Measurements from ENCODE around the gene KCNH1.

- no peak for TF ChIP-seq MAX (CRISPR knock-in tag; IDR thresholded peaks at IDR 0.05)
- TF ChIP-seq STAT6 (CRISPR knock-in tag; IDR thresholded peaks at IDR 0.05): no peak
- TF ChIP-seq CTCF (IDR thresholded peaks at IDR 0.05 in 2 of 3, conservative IDR thresholded peaks at IDR 0.05 in 1 of 3; ENCODE audit: insufficient read depth in 2 of 3, low read depth in 1 of 3, low read length in 3 of 3): no peak
Observed at GRCh38 chr1:210817385-210818275, 316.3 kb downstream of the KCNH1 start.
